Stimulated activated CD4-positive, alpha-beta T cell treated with anti-CD3 and anti-CD28 coated beads, TNF-alpha, amount 100 ng/mL, for 24 hours (primary cell): Measurements from ENCODE around the gene MPIG6B.
A peak's percentile ranks its signal among the peaks of the same experiment; 100 is the strongest.

Experiments used
- DNase-seq, 3 experiments: peaks; one replicate each; pipeline ENCODE4 v3.0.0-alpha.2; 2020; ENCODE audit warnings: low read depth in 3 of 3

The MPIG6B gene, protein sequence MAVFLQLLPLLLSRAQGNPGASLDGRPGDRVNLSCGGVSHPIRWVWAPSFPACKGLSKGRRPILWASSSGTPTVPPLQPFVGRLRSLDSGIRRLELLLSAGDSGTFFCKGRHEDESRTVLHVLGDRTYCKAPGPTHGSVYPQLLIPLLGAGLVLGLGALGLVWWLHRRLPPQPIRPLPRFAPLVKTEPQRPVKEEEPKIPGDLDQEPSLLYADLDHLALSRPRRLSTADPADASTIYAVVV

DNA sequence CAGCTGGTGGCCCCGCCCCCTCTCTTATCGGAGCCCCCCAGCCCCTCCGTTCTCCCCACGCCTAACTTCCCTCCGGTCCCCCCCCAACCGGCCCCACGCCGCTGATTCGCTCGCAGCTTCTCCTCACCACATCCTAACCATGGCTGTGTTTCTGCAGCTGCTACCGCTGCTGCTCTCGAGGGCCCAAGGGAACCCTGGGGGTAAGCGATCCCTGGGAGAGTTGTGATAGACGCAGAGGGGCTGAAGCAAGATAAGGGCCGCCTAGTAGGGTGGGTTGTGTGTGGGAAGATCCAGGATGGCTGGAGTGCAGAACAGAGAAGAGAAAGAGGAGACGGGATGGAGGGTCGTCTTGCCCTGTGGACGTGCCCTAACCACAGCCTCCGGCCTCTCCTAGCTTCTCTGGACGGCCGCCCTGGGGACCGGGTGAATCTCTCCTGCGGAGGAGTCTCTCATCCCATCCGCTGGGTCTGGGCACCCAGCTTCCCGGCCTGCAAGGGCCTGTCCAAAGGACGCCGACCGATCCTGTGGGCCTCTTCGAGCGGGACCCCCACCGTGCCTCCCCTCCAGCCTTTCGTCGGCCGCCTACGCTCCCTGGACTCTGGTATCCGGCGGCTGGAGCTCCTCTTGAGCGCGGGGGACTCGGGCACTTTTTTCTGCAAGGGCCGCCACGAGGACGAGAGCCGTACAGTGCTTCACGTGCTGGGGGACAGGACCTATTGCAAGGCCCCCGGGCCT is at the start of gene MPIG6B:
MPIG6B (plus strand) TSS at position 129 of the 735 bp plus-strand sequence; CDS start at position 140, 11 bp downstream.
- no peak for DNase-seq

DNA sequence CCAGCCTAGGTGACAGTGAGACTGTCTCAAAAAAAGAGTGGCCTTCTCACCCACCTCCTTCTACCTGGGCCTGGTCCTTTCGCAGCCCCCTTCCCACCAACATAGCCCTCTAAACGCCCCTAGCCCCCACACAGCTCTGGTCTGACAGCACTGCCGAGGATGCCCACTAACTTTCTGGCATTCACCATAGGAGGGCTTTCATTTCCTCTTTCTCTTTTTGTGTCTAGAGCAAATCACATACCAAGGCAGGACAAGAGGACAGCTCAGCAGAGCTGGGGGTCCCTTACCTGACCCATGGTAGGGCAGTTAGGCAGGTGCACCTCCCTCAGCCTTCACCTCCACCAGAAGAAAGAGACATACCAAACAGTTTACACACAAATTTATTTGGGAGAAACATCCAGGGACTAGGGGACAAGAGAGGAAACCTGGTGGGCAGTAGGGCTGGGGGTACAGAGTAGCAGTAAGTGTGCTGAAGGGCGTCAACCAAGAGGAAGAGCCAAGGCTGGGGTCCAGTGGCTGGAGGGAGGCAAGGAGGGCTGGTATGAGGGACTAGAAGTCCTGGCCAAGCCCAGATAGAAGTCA is 46.8 kb upstream of the MPIG6B start:
- no peak for DNase-seq

DNA sequence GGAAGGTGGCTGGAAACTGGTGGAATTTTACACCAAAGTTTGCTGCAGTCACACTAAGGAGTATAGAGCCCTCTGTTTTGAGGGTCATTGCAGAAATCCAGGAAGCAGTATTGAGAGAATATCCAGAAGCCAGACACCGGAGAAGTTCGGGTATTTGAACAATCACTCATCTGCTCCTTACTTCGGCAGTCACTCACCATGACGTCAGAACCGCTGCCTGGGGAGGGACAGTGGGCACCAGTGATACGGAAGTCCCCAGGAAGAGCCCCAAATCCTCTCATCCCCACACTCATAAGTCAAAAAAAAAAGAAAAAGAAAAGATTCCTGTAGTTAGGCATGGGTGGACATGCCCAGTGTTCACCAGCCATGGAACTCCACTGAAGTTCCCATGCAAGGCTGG is 46.3 kb upstream of the MPIG6B start:
- no peak for DNase-seq

DNA sequence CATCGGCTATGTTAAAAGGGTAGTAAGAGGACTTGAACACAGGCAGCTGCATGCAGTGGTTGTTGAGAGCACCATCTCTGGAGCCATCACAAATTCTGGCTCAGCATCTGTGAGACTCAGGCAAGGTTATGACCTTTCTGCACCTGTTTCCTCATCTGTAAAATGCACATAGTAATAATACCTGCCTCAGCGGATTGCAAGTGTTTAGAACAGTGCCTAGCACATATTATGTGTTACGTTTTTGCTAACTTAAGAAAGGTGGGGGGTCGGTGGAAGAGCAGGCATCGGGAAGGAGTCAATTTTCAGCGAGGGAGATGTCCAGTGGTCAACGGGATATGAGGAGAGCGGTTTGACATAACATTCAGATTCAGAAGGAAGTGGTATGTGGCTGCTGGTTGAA is 45.2 kb upstream of the MPIG6B start:
- DNase-seq = no peak

DNA sequence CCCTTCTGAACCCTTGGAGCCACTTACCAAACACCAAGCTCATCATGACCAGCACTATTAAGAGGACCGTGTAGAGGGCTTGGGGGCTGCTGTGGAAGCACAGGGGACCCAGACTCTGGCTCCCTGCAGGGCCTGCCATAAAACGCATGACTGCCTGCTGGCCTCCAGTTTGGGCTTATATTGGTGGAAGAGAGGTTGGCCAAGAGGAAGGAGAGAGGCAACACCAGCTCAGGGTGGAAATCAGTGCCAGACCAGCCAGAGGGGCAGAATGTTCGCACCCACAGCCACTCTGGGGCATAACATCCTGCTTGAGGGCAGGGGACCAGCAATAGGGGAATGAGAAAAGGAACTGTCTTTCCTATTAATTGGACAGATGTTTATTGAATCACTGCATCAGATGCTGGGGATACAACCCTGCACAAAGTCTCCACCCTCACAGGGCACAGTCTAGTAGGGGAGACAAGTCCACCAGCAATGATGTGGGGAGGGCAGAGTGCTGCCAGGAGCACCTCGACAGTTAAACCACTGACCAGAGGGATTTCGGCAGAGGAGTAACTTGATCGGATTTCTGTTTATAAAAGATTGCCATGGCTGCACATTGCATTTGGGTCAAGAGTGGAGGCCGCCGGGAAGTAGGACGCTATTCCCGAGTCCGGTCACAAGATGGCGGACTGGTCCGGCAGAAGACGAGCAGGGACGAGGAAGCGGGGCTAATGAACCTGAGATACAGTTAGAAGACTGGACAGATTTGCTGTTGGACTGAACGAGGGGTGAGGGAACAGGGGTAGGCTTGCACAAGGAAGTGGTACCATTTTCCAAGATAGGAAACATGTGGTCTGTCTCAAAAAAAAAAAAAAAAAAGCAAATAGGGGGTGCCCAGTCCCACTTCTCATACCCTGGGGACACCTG is 42.7 kb upstream of the MPIG6B start, which contains the start of gene LY6G5C:
LY6G5C (minus strand) TSS at position 842 of the 909 bp plus-strand sequence; CDS start at position 148, 694 bp downstream.
- DNase-seq = peak in 2 of 3 experiments; percentile 30 to 57

DNA sequence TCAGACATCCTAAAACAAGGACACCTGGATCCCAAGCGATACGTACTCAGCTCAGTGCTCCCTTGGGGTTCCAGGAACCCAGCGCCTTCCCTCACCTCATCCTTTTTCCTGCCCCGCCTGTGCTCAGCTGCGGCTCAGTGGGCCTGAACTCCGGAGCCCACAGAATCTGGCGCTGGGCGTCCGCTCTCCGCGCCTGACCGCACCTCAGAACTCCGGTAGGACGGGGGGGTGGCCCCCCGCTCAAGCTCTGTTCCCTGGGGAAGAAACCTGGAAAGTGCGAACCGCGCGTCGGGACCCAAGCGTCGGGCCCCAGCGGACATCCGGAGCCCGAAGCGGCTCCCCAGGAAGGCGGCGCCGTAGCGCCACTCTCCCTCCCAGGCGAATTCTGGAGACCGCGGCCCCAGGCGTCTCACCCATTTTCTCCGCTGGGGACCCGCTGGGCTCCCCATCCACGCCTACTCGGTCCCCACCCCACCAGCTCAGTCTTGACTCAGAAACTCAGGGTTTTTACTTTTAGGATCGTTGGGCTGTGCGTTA is 42.0 kb upstream of the MPIG6B start:
- peak in 1 of 3 experiments; percentile 48 for DNase-seq

DNA sequence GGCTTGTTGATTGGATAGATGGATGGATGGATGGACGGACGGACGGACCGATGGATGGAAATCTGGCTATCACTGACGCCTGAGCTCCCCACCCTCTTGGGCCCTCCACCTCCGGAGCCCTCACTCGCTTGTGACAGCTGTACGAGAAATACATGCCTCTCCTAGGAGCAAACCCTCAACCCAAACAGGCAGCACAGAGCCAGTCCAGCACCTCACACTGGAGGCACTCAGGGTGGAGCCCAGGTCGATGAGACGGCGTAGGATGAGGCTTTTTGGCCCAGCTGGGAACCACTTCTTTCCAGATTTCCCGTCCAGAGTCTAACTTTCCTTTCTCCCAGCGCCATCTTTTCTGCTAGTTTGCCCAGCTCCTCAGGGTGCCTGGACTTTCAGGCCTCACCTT is 39.6 kb upstream of the MPIG6B start:
- no peak for DNase-seq

DNA sequence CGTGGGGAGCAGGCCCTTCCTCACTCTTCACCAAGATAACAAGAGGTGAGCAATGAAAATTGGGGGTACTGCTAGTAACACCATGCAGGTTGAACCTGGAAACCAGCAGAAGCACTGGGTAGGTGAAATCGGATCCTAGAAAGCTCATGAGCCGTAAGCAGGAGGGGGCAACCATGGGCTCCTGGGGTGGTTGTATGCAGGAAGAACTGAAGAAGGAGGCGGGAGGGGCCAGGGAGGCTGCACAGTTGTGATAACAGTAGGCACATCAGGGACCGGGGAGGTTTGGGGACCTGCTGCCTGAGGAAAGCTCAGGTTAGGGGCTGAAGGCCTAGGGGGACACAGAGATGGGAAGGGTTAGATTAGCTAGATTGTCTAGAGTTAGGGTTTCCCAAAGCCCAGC is 36.7 kb upstream of the MPIG6B start:
- DNase-seq = no peak

DNA sequence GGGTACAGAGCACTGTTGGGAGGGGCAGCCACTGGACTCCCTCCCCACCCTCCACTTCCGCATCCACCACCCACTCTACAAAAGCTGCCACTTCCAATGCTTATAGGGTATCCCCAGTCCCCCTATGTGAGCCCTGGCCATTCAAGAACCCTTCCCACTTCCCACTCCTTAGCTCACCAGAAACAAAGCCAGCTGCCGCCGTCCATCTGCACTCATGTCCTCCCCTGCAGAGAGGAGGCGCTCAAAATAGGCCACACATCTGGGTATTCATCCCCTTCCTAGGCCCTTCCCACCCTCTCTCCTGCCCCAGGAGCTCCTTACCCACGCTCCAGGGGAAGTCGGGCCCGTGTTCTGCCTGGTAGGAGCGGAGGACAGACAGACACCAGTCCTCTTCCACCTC is 35.9 kb upstream of the MPIG6B start:
- DNase-seq = no peak

DNA sequence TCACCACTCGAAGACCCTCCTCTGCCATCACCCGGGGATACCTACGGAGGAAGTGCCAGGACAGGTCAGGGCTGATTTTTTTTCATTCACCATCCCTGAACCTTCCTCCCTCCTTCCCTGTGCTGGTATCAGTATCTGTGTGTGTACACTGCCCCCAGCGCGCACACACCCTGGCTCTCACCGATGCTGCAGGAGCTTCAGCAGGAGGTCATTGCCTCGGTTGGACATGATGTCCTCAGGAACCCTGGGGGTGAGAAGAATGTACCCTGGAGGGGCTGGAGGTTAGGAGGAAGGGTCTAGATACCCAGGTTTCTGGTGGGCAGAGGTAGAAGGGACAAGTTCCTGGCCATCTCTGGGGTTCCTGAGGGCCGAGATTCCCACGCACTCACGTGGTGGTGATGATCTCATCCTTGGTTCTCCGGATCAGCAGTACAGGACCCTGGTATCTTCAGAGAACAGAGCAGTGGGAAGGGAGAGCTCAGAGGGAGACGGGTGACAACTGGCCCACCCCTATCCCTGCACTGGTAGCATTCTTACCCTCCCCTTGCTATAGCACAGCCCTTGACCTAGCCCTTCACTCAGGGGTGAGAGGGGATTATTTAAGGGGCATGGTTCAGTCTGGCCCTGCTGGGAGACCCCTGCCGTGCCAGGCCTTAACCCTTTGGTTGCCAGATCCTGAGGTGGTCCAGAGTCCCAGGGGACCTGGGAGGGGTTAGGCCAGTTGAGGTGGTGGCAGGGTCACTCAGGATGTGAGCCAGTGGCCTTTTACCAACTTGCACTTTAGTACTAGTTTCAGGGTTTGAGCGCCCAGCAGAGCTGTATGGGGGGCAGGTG is 35.1 kb upstream of the MPIG6B start:
- DNase-seq = no peak

DNA sequence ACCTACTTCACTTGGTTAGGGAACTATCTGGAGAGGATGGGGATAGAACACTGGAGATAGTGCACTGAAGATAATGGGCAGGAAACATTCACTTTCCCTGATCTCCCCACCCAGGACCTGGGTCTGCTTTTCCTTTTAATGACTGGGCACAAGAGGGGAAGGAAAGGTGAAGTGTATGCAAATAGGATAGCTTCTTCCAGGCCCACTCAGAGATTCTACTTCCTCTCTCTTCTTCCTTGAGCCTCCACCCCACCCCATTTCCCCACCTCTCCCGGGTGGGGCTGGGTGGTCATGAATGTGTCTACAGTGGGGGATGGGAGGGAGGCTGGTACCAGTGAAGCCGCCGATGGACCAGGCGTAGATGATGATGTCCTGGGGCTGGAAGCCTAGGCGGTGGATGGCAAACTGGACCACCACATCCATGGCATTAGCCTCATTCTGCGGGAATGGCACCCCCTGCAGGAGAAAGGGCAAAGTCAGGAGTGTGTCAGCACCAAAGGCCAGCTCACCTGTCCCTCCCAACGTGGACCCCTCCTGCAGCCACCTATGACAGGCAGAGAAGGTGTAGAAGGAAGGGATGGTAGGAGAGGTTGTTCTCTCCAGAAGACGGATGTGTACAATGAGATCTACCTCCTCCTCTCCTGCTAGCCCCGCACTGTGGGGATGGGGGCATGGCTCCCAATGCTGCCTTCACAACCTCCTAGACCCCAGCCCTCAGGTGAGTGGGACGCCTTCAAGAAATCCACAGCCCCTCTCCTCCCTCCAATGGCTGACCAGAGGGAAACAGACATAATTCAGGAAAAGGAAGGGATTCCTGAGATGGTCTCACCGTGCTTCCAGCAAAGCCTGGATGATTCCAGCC is 33.7 kb upstream of the MPIG6B start:
- no peak for DNase-seq

DNA sequence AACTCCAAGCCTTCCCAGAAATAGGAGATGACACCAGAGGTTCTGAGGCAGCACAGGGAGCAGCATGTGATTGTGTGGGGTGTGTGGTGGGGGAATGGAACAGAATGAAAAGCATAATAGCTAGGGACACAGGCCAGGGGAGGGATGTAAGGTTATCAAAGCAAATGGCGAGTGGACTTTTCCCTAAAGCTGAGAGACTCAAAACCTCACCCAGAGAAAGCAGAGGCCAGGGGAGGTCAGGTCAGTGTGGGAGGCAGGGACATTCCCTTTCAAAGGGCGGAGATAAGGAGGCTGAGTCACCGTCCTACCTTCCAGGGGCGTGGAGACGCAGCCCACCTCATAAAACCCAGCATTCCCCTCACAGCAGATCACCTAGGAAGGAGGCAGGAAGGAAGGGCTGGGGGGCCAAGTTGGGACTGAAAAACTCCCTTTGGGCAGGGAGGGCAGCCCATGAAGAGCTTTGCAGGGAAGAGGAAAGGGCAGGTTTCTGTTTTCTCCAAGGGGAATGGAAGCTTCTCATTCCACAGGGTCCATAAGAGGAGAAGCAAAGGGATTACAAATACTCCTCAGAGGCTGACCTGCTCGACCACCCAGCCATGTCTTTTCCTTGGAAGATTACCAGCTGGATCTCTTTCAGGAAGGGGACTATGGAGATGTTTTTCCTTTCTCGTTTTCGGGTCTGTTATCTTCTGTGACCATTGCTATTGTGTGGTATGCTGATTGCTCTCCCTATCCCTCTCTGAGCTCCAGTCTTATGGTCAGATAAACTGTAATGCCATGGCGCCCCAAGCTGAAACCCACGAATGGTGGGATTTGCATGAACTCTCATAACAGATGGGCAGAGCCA is 32.7 kb upstream of the MPIG6B start:
- DNase-seq = no peak

DNA sequence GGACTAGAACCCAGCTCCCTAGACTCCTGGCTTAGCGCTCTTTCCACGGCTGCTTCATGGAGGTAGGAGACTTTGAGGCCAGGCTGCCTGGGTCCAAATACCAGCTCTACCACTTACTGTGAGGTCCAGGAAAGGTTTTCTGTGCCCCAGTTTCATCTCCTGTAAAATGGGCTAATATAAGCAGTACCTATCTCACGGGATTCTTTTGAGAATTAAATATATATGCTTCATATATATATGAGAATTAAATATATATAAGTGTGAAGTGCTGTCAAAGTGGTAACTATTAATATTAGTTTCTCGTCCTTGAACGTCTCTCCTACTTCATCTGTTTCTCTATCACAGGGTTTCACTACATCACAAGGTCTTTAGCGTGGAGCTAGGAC is 32.1 kb upstream of the MPIG6B start:
- DNase-seq = no peak

DNA sequence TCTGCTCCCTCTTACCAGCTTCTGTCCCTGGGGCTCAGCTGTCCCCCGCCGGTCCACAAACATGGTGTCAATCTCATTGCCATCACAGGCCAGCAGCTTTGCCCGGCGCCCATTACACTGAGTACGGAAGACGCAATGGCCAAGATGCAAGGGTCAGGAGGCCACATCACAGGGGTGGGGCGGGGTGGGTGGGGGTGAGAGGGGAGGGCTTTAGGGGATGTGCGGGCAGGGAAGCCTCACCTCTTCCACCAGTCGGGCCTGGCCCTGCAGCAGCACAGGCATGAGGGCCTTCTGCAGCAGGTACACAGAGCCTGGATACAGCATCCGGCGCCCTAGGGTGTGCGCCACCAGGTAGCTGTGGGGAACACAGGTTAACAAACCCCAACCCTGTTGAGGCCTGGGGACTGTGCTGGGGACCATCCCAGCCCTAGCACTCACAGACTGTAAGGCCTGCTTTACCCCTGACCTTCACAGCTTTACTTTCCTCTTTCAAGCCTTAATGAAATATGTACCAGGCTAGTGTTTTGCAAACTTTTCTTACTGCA is 31.5 kb upstream of the MPIG6B start:
- DNase-seq = no peak

DNA sequence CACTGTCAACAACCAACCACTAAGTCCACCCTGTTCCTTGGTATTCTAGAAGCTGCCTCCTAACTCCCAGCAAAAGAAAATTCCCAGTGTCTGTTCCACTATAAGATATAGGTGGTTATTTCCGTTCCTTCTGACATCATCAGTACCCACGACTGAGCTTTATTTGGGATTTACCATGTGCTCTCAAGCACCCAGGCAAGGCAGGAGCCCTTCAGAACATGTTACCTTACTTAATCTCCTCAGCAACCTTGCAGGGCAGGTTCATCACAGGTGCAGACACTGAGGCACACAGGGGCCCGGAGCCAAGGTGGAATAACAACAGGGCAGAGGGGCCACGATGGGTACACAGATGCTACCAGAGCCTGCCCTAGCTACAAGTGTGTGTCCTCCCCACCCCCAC is 30.8 kb upstream of the MPIG6B start:
- DNase-seq = no peak

DNA sequence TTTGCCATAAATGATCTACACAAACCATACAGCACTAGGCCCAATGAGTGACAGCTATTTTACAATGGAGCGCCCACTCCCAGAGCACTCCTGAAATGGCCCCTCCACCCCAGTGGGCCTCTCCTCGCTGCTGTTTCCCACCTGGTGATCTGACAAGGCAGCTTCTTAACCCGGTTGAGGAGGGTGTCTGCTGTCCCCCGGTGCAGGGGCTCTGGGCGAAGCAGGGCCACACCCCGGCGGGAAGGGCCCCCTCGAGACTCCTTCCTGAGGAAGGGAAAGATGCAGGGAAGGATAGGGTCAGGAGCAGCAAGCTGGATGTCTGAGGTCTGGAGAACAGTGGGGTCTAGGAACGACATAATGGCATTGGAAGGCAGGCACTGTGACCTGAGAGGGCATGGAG is 30.3 kb upstream of the MPIG6B start:
- no peak for DNase-seq

DNA sequence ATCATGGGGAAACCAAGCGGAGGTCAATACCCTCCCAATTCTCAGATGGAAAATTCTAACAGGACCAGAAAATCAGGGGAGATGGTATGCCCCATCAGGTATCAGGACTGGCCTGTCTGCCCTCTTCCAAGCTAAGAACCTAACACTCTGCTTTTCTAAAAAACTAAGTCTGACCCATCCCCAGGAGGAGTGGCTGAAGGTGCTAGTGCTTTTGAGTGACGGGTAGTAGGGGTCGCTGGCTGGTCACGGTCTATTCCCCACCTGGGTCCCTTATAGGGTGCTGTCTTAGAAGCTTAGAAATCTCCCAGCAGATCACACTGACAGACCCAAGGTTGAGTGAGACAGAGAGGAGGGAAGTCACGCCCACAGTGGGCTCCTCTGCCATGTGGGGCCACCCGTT is 29.6 kb upstream of the MPIG6B start:
- no peak for DNase-seq

DNA sequence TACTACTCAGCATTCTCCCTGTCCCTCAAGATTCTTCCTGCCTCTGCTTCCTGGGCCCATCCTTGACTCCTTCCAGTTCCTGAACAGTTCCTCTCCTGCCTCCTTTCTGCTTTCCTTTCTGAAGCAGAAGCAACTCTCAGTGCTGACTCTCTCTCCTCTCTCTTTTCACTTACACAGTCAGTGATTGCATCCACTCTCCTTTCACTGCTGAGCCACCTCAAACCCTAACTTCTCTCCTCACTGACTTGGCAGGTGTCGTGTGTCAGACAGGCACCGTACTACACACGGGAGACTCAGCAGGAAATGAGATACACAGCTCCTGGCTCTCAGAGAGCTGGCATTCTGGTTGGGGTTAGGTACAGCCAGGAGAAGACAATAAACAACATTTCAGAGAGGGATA is 25.6 kb upstream of the MPIG6B start:
- DNase-seq = no peak
